GM12878 (cell line): Measurements from ENCODE around the gene C10orf143. TPM values are rescaled to one million over a fixed set of nuclear protein-coding genes. Genes with fewer than 3 reads are reported as not detected.

Source experiments
- ATAC-seq: fragments of 200-7000 bp; cut with Tn5 transposase; 3 replicates; pipeline ENCODE4 v1.9.1; 2020; ENCODE audit warnings: mild to moderate bottlenecking, moderate library complexity
- BruUV-seq: library from RNA; stranded (reverse); fragments of 400-500 nt; replicated peaks from 2 replicates; lab custom pipeline; 2021; lab: Mats Ljungman, UMichigan
- CTCF ChIA-PET: fragments of 300-600 bp; sonication (Branson Sonifier 250); formaldehyde crosslinking; extraction: SDS; loops from one replicate; lab custom pipeline; 2021; ENCODE audit warnings: inconsistent platforms; lab: Yijun Ruan, JAX
- POLR2A ChIA-PET: fragments of 350-600 bp; formaldehyde crosslinking; extraction: SDS; loops from one replicate; lab custom pipeline; 2021; ENCODE audit warnings: inconsistent platforms; lab: Charles Lee
- RAD21 ChIA-PET: fragments of 300-600 bp; sonication (Branson Sonifier 250); formaldehyde crosslinking; loops from one replicate; lab custom pipeline; 2023; ENCODE audit warnings: antibody characterized with exemption; ENCODE audit not compliant: unreplicated experiment; lab: Charles Lee
- SMC1A ChIA-PET: fragments of 300-600 bp; sonication (Branson Sonifier 250); formaldehyde crosslinking; loops from one replicate; lab custom pipeline; 2023; ENCODE audit not compliant: unreplicated experiment, uncharacterized antibody; lab: Charles Lee
- DNase-seq: peaks from one replicate; pipeline ENCODE4 v3.0.0-alpha.2; 2011; ENCODE audit warnings: low read depth, low spot score
- FAIRE-seq: peaks from 3 replicates; lab custom pipeline; 2011; peaks lifted over from hg19 to GRCh38; lab: Jason Lieb, UNC
- H2AFZ ChIP-seq: 2 replicates; pipeline ENCODE4 v1.6.0; 2011; ENCODE audit warnings: low read depth, low read length, control low read depth; ENCODE audit not compliant: control insufficient read depth
- H3K27ac ChIP-seq: 2 replicates; pipeline ENCODE4 v1.5.1; 2011; ENCODE audit warnings: control low read depth; ENCODE audit not compliant: control insufficient read depth, insufficient read depth
- H3K27me3 ChIP-seq, 2 experiments: replicated peaks in 1 of 2; 2 replicates each; pipeline versions ENCODE4 v1.6.0 to v1.6.1; 2011; ENCODE audit warnings: low read length in 1 of 2; ENCODE audit not compliant: control insufficient read depth in 2 of 2, insufficient read depth in 2 of 2
- H3K36me3 ChIP-seq, 2 experiments: 2 replicates each; pipeline ENCODE4 v1.5.1; 2011; ENCODE audit warnings: low read length in 1 of 2; ENCODE audit not compliant: control insufficient read depth in 2 of 2, insufficient read depth in 2 of 2
- H3K4me1 ChIP-seq: 2 replicates; pipeline ENCODE4 v1.6.1; 2011; ENCODE audit warnings: mild to moderate bottlenecking, low read length, moderate library complexity, mixed read lengths; ENCODE audit not compliant: control insufficient read depth, insufficient read depth
- H3K4me2 ChIP-seq: 2 replicates; pipeline ENCODE4 v1.6.0; 2011; ENCODE audit warnings: control low read depth; ENCODE audit not compliant: control insufficient read depth, insufficient read depth
- H3K4me3 ChIP-seq: fragments of 200-600 bp; sonication (generic); 2 replicates; pipeline ENCODE4 v1.5.1; 2016
- H3K79me2 ChIP-seq: 2 replicates; pipeline ENCODE4 v1.6.0; 2011; ENCODE audit warnings: low read length; ENCODE audit not compliant: control insufficient read depth, insufficient read depth
- H3K9ac ChIP-seq: 2 replicates; pipeline ENCODE4 v1.8.0; 2011; ENCODE audit warnings: low read length, control low read depth, mixed read lengths; ENCODE audit not compliant: control insufficient read depth, insufficient read depth
- H3K9me3 ChIP-seq: replicated peaks from 3 replicates; pipeline ENCODE4 v1.5.1; 2011; ENCODE audit warnings: mild to moderate bottlenecking, low read length; ENCODE audit not compliant: control insufficient read depth, insufficient read depth
- H4K20me1 ChIP-seq: 2 replicates; pipeline ENCODE4 v1.6.0; 2011; ENCODE audit not compliant: control insufficient read depth, insufficient read depth
- BACH1 ChIP-seq: fragments of 450-650 bp; IDR thresholded peaks from 2 replicates; pipeline ENCODE4 v1.6.1; 2017; ENCODE audit warnings: mild to moderate bottlenecking, borderline replicate concordance
- BHLHE40 ChIP-seq, 2 experiments: fragments of 450-650 bp in 1 of 2; IDR thresholded peaks; 2 replicates each; pipeline ENCODE4 v1.6.1; 2011 to 2017; ENCODE audit warnings: low read depth in 2 of 2, borderline replicate concordance in 1 of 2, improper control_type of control experiment in 1 of 2, low read length in 1 of 2, mild to moderate bottlenecking in 1 of 2
- CREB1 ChIP-seq: IDR thresholded peaks from 2 replicates; pipeline ENCODE4 v1.6.1; 2012; ENCODE audit warnings: low read depth, mild to moderate bottlenecking, inconsistent platforms
- NBN ChIP-seq: fragments of 450-650 bp; IDR thresholded peaks from 2 replicates; pipeline ENCODE4 v1.6.1; 2016
- PAX8 ChIP-seq: fragments of 450-650 bp; IDR thresholded peaks from 2 replicates; pipeline ENCODE4 v1.6.1; 2017; ENCODE audit warnings: mild to moderate bottlenecking, moderate library complexity
- POLR2A ChIP-seq: IDR thresholded peaks from 2 replicates; pipeline ENCODE4 v1.6.1; 2011; ENCODE audit warnings: low read depth, mild to moderate bottlenecking, low read length
- POLR2AphosphoS5 ChIP-seq: IDR thresholded peaks from 2 replicates; pipeline ENCODE4 v1.6.1; 2011; ENCODE audit warnings: mild to moderate bottlenecking, low read length, inconsistent platforms
- RUNX3 ChIP-seq: IDR thresholded peaks from 2 replicates; pipeline ENCODE4 v1.6.1; 2012; ENCODE audit warnings: low read length, inconsistent platforms
- SMARCA5 ChIP-seq: fragments of 450-650 bp; IDR thresholded peaks from 2 replicates; pipeline ENCODE4 v1.6.1; 2017; ENCODE audit warnings: mild to moderate bottlenecking
- SMC3 ChIP-seq: IDR thresholded peaks from 2 replicates; pipeline ENCODE4 v1.6.1; 2011; ENCODE audit warnings: low read length, improper control_type of control experiment, borderline replicate concordance
- SUPT20H ChIP-seq: IDR thresholded peaks from 2 replicates; pipeline ENCODE4 v1.6.1; 2011; ENCODE audit warnings: low read depth, mild to moderate bottlenecking, low read length, moderate library complexity, borderline replicate concordance; ENCODE audit not compliant: control insufficient read depth
- TAF1 ChIP-seq: IDR thresholded peaks from 2 replicates; pipeline ENCODE4 v1.6.1; 2011; ENCODE audit warnings: mild to moderate bottlenecking, low read depth, low read length, borderline replicate concordance
- TARDBP ChIP-seq: IDR thresholded peaks from 2 replicates; pipeline ENCODE4 v1.6.1; 2016; ENCODE audit warnings: borderline replicate concordance
- TCF3 ChIP-seq: IDR thresholded peaks from 2 replicates; pipeline ENCODE4 v1.6.1; 2012; ENCODE audit warnings: low read depth, mild to moderate bottlenecking, low read length, borderline replicate concordance; ENCODE audit not compliant: insufficient read depth
- ZZZ3 ChIP-seq: IDR thresholded peaks from 2 replicates; pipeline ENCODE4 v1.6.1; 2011; ENCODE audit warnings: low read depth; ENCODE audit not compliant: control insufficient read depth, insufficient read length
- WGBS: methylation state at CpG from one replicate; pipeline ENCODE4 v1.1.6; 2016; ENCODE audit warnings: low lambda C conversion rate; ENCODE audit not compliant: insufficient replicate concordance, insufficient coverage; ENCODE audit errors: missing lambda C conversion rate; 5-methylcytosine and 5-hydroxymethylcytosine counted together
- in situ Hi-C: fragments of 300-500 bp; cut with MboI; formaldehyde crosslinking; loops from 9 replicates; pipeline ENCODE4 v1.14.3; 2018; ENCODE audit warnings: mixed read lengths
- intact Hi-C: fragments of 100-400 bp; cut with micrococcal nuclease; formaldehyde crosslinking; loops from one replicate; pipeline ENCODE4 v1.14.2; 2022; ENCODE audit not compliant: unreplicated experiment
- polyA plus RNA-seq, 11 experiments: library from polyadenylated mRNA; depleted of rRNA in 4 of 11; unstranded in 6 of 11; stranded (reverse) in 5 of 11; fragments of >200 nt; fragmentation: Nextera tagmentation in 4 of 11; fragmentation: Illumina TruSeq in 1 of 11; extraction: Ambion mirVana in 4 of 11; extraction: Trizol in 1 of 11; gene quantifications; 1 replicate in 1 of 11; 2 replicates in 10 of 11; pipeline versions ENCODE4 v1.2.1 to v1.2.3, GENCODE V29; 2011 to 2016; ENCODE audit warnings: inconsistent platforms in 2 of 11, missing spikeins in 2 of 11, low read depth in 1 of 11
- total RNA-seq, 4 experiments: library from RNA; depleted of rRNA in 3 of 4; stranded (reverse); fragments of >200 nt in 3 of 4; fragmentation: Illumina TruSeq in 1 of 4; extraction: Trizol in 1 of 4; gene quantifications; 2 replicates each; pipeline versions ENCODE4 v1.2.1 to v1.2.3, GENCODE V29; 2013 to 2021
- TF ChIP-seq, protein P1 (sequence below): IDR thresholded peaks from 2 replicates; pipeline ENCODE4 v1.6.1; 2012; ENCODE audit warnings: low read depth, low read length, improper control_type of control experiment
- TF ChIP-seq, protein P2 (sequence below): IDR thresholded peaks from 2 replicates; pipeline ENCODE4 v1.6.1; 2012; ENCODE audit warnings: improper control_type of control experiment, low read depth, low read length; ENCODE audit not compliant: insufficient replicate concordance

Gene C10orf143
- total and polyA plus RNA-seq, 10 of the 15 experiments (the other 5 are each of a cell fraction or from before 2014, with no cell fraction given): 0.64 to 7.9 (median 2.6) TPM

DNA sequence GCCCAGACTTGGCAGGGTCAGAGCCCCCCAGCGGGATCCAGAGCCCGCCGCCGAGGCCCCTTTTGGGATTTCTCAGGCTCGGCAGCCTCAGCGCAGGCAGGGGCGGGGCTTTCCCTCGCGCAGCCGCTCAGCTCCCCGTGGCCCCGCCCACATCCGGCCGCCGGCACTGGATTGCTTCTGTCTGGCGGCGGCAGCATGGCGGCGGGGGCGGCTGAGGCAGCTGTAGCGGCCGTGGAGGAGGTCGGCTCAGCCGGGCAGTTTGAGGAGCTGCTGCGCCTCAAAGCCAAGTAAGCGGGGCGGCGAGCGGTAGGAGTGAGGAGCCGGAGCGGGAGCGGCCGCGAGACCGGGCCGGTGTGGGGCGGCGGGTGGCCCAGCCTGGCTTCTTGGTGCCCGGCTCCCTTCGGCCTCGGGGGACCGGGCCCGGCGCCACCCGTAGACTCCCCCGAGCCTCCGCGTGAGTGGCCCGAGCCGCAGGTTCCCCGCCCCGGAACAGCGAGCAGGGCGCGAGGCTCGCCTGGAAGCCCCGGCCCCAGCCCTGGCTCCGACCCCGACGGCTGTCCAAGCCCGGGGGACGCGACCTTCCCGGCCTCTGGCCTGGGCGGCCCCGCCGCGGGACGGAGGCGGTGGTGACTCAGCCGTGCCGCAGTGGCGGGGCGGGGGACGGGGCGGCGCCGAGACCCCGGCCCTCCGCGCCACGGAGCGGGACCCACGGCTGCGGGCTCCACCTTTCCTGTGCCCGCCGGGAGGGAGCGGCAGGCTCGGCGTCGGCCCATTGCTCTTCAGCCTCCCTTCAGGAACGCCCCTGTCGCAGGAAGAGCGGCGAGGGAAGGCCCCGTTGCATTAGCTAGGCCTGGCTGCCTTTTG is 25.8 kb upstream of the C10orf143 start, which contains the start of gene GLRX3:
TSS of gene GLRX3 (plus strand) at position 166 of the 864 bp plus-strand sequence. CDS start at position 196, 30 bp downstream.
- ChIA-PET RAD21 (interaction anchor here (1.0 to 4.9 kb wide), 2 partner anchors 9 to 26 kb away, joined by 4 to 55 read pairs; partner anchors contain the start of gene C10orf143), POLR2A (interaction anchor here (3.7 kb wide), 1 partner anchor 26 kb away, joined by 48 read pairs; the partner anchor contains the start of gene C10orf143), SMC1A (interaction anchor here (0.7 to 2.0 kb wide), 3 partner anchors 9 to 26 kb away, joined by 3 to 11 read pairs (median 4); partner anchors contain the start of gene C10orf143), CTCF (interaction anchor here (4.0 kb wide), 1 partner anchor 26 kb away, joined by 45 read pairs; the partner anchor contains the start of gene C10orf143)
- H4K20me1 ChIP-seq: 0 out of 2 replicates have a peak, but pooled peaks cover 4% of the 10 kb centered on the region
- peak within 1 kb of the TSS; percentile 87 for H3K4me2 ChIP-seq
- peaks cover 31% of the 10 kb centered on the region for H3K4me1 ChIP-seq
- H3K4me3 ChIP-seq: peak within 1 kb of the TSS; percentile 68
- WGBS: 2% methylated on average over 83 of the region's 96 CpGs
- intact Hi-C loops: loop anchor here (1.0 kb wide), 1 partner anchor 26 kb away; the partner anchor contains the start of gene C10orf143
- no peaks in the 10 kb centered on the region; a peak in 1 of 4 replicates for H3K27me3 ChIP-seq
- FAIRE-seq (peak; percentile 59), ATAC-seq (peak; percentile 91), DNase-seq (no peak)
- peak within 1 kb of the TSS; percentile 90 for H2AFZ ChIP-seq
- peak within 1 kb of the TSS; percentile 82 for H3K9ac ChIP-seq
- H3K27ac ChIP-seq: peak within 1 kb of the TSS; percentile 69
- no peaks in the 10 kb centered on the region for H3K36me3 ChIP-seq
- H3K9me3 ChIP-seq: no peaks in the 10 kb centered on the region
- H3K79me2 ChIP-seq: peaks cover 48% of the 10 kb centered on the region
- in situ Hi-C loops: no loop called here
- BruUV-seq: no TSS peak
- TF ChIP-seq RUNX3 (peak; percentile 61), NBN (no peak), TARDBP (peak; percentile 71; the same call in 1 of the 2 replicates), SMARCA5 (no peak), BACH1 (no peak), CREB1 (peak; percentile 24; the same call in 1 of the 2 replicates), TCF3 (no peak), SUPT20H (no peak), TAF1 (peak; percentile 97), BHLHE40 (IDR thresholded peaks at IDR 0.05; ENCODE audit: borderline replicate concordance in 1 of 2, low read depth in 2 of 2, low read length in 1 of 2) (peak; percentile 13 to 46; a peak in 2 of 4 replicates), POLR2AphosphoS5 (peak; percentile 54; the same call in 1 of the 2 replicates), PAX8 (no peak), POLR2A (peak; percentile 93), SMC3 (no peak), ZZZ3 (no peak)
- TF ChIP-seq, protein P1, sequence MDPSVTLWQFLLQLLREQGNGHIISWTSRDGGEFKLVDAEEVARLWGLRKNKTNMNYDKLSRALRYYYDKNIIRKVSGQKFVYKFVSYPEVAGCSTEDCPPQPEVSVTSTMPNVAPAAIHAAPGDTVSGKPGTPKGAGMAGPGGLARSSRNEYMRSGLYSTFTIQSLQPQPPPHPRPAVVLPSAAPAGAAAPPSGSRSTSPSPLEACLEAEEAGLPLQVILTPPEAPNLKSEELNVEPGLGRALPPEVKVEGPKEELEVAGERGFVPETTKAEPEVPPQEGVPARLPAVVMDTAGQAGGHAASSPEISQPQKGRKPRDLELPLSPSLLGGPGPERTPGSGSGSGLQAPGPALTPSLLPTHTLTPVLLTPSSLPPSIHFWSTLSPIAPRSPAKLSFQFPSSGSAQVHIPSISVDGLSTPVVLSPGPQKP: peak; percentile 94
- TF ChIP-seq, protein P2, sequence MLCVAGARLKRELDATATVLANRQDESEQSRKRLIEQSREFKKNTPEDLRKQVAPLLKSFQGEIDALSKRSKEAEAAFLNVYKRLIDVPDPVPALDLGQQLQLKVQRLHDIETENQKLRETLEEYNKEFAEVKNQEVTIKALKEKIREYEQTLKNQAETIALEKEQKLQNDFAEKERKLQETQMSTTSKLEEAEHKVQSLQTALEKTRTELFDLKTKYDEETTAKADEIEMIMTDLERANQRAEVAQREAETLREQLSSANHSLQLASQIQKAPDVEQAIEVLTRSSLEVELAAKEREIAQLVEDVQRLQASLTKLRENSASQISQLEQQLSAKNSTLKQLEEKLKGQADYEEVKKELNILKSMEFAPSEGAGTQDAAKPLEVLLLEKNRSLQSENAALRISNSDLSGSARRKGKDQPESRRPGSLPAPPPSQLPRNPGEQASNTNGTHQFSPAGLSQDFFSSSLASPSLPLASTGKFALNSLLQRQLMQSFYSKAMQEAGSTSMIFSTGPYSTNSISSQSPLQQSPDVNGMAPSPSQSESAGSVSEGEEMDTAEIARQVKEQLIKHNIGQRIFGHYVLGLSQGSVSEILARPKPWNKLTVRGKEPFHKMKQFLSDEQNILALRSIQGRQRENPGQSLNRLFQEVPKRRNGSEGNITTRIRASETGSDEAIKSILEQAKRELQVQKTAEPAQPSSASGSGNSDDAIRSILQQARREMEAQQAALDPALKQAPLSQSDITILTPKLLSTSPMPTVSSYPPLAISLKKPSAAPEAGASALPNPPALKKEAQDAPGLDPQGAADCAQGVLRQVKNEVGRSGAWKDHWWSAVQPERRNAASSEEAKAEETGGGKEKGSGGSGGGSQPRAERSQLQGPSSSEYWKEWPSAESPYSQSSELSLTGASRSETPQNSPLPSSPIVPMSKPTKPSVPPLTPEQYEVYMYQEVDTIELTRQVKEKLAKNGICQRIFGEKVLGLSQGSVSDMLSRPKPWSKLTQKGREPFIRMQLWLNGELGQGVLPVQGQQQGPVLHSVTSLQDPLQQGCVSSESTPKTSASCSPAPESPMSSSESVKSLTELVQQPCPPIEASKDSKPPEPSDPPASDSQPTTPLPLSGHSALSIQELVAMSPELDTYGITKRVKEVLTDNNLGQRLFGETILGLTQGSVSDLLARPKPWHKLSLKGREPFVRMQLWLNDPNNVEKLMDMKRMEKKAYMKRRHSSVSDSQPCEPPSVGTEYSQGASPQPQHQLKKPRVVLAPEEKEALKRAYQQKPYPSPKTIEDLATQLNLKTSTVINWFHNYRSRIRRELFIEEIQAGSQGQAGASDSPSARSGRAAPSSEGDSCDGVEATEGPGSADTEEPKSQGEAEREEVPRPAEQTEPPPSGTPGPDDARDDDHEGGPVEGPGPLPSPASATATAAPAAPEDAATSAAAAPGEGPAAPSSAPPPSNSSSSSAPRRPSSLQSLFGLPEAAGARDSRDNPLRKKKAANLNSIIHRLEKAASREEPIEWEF: no peak
